WI38 (cell line): ENCODE data around the gene DDX42.

Experiments used
- H3K4me3 ChIP-seq: 2 replicates; pipeline ENCODE4 v1.5.1; 2011; ENCODE audit warnings: low read depth, mild to moderate bottlenecking, control low read depth, low read length
- CTCF ChIP-seq: IDR thresholded peaks from 2 replicates; pipeline ENCODE4 v1.5.1; 2012; ENCODE audit warnings: low read depth, mild to moderate bottlenecking, control low read depth, low read length

Gene DDX42

DNA sequence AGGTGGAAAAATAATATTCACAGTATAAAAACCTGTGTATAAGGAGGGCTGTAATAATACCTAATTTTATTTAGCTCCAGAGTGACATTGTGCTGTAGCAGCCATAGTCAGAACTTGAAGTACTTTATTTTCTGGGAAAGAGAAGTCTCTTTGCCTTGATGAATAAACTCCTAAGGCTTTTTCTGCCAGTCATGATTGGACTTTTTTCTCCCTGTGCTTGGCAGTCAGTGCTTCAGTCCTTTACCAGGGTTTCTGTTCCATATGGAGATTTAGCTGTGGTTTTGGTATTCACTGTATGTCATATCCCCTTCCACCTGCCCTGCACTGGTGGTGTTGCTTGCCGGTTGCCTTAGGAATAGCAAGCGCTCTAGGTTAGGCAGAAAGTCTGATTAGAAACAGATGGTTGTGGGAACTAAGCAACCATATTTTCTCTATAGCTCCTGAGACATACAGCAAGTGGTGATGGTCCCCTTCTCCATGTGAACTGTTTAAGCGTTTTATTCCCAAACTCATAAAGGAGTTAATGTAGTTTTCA is 24.7 kb downstream of the DDX42 start:
- H3K4me3 ChIP-seq = no peak overlapping the region
- TF ChIP-seq CTCF = no peak

- no peak for TF ChIP-seq CTCF
- no peak overlapping the region for H3K4me3 ChIP-seq
Measured at GRCh38 chr17:63800783-63801182, 26.8 kb downstream of the DDX42 start.

DNA sequence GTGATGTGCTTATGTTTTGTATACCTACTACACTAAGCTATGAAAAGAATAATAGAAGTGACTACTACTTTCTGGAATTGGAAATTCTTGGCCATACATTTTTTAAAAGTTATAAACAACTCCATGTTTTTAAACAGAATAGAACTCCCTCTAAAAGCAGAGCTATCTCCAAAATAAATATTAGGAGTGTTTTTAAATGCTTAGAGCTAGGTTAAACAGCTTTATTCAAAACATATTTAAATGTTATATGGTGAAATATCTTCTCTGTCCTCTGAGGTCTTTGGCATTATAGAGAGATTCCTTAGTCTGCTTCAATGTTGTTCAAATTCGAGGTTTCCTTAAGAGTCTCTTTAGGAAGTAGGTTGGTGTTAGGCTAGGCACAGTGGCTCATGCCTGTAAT is 30.4 kb downstream of the DDX42 start:
- H3K4me3 ChIP-seq = no peak overlapping the region
- no peak for TF ChIP-seq CTCF

DNA sequence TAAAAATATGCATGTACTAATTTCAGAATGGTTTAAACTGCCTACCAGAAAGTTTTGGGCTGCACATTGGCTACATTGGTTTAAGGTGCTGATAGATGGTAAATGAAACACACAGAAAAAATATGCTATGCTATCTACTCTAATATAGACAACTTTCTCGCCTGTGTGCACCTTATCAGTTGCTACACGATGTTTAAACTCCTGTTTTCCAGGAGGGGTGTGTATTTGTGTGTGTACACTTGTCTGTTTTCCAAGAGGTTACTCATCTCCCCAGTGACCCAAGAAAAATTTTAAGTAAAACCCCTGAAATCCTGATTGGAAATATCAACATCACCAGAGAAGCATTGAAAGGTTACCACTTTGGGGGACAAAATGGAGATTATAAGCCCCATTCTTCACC is 31.6 kb downstream of the DDX42 start:
- no peak for TF ChIP-seq CTCF
- no peak overlapping the region for H3K4me3 ChIP-seq

- TF ChIP-seq CTCF = no peak
- H3K4me3 ChIP-seq = no peak overlapping the region
Measured at GRCh38 chr17:63809970-63810369, 36.0 kb downstream of the DDX42 start.

GRCh38 chr17:63816123-63816522 is 42.2 kb downstream of the DDX42 start:
- TF ChIP-seq CTCF = no peak
- no peak overlapping the region for H3K4me3 ChIP-seq

- H3K4me3 ChIP-seq = no peak overlapping the region
- TF ChIP-seq CTCF = no peak
Measured at GRCh38 chr17:63816669-63817068, 42.7 kb downstream of the DDX42 start.
